ENCODE results near the gene CDH23. TPM values are rescaled to one million over a fixed set of nuclear protein-coding genes. Genes with fewer than 3 reads are reported as not detected.

CDH23 gene
- total RNA-seq, 6 donors from 2014 or later, result 4.7 to 29.3 (median 10.4) TPM

- Histone ChIP-seq H3K27me3 (no peaks in the 10 kb centered on the region), H3K27ac (no peak overlapping the region), H3K36me3 (peaks cover 0 to 5% (median 3%) of the 10 kb centered on the region in 4 donors), H3K4me1 (peaks cover 0 to 18% (median 10%) of the 10 kb centered on the region in 4 donors), H3K9me3 (no peaks in the 10 kb centered on the region), H3K4me3 (no peak overlapping the region)
- TF ChIP-seq POLR2AphosphoS5 (IDR thresholded peaks at IDR 0.05) (no peak), EP300 (IDR thresholded peaks at IDR 0.05) (no peak), POLR2A (IDR thresholded peaks at IDR 0.05) (no peak), CTCF (IDR thresholded peaks at IDR 0.05) (no peak)
- no peak for ATAC-seq (ENCODE audit: low FRiP score in 2 of 2)
- DNase-seq, result no peak
- WGBS, 2 donors, result 73 to 83% methylated on average over 7 to 13 of the region's 13 CpGs
Observed at GRCh38 chr10:71810048-71810750, 413.5 kb downstream of the CDH23 start.

GRCh38 chr10:71811351-71811750 is 414.6 kb downstream of the CDH23 start:
- H3K4me3 ChIP-seq, result no peak overlapping the region
- H3K9me3 ChIP-seq, result no peaks in the 10 kb centered on the region
- ATAC-seq (ENCODE audit: low FRiP score in 2 of 2) (no peak), DNase-seq (peak in 1 of 2 donors; percentile 72)
- 83 to 84% methylated on average over 16 to 18 of the region's 19 CpGs for WGBS, 2 donors
- peaks cover 0 to 8% (median 5%) of the 10 kb centered on the region in 4 donors for H3K4me1 ChIP-seq
- no peaks in the 10 kb centered on the region for H3K27me3 ChIP-seq
- TF ChIP-seq EP300 (IDR thresholded peaks at IDR 0.05), result no peak
- no peak for TF ChIP-seq CTCF (IDR thresholded peaks at IDR 0.05)
- no peak for TF ChIP-seq POLR2AphosphoS5 (IDR thresholded peaks at IDR 0.05)
- no peak for TF ChIP-seq POLR2A (IDR thresholded peaks at IDR 0.05)
- peaks cover 5 to 17% (median 11%) of the 10 kb centered on the region in 4 donors for H3K36me3 ChIP-seq
- H3K27ac ChIP-seq, result no peak overlapping the region

- no peak overlapping the region for H3K4me3 ChIP-seq
- 44 to 100% methylated on average over 1 to 20 of the region's 22 CpGs for WGBS, 2 donors
- no peaks in the 10 kb centered on the region for H3K9me3 ChIP-seq
- peaks cover 13 to 26% (median 20%) of the 10 kb centered on the region in 4 donors for H3K36me3 ChIP-seq
- H3K27ac ChIP-seq, result no peak overlapping the region
- TF ChIP-seq POLR2A (IDR thresholded peaks at IDR 0.05) (no peak), POLR2AphosphoS5 (IDR thresholded peaks at IDR 0.05) (no peak), CTCF (IDR thresholded peaks at IDR 0.05) (peak; percentile 84 to 92 (median 91)), EP300 (IDR thresholded peaks at IDR 0.05) (no peak)
- DNase-seq, result peak; percentile 65 to 96
- peak; percentile 79 to 83 for ATAC-seq (ENCODE audit: low FRiP score in 2 of 2)
- peaks cover 0 to 11% (median 4%) of the 10 kb centered on the region in 4 donors for H3K4me1 ChIP-seq
- no peaks in the 10 kb centered on the region for H3K27me3 ChIP-seq
Observed at GRCh38 chr10:71812016-71812912, 415.5 kb downstream of the CDH23 start.

GRCh38 chr10:71812913-71813590 is 416.3 kb downstream of the CDH23 start:
- Histone ChIP-seq H3K36me3 (peaks cover 21 to 34% (median 28%) of the 10 kb centered on the region in 4 donors), H3K27ac (no peak overlapping the region), H3K9me3 (no peaks in the 10 kb centered on the region), H3K27me3 (no peaks in the 10 kb centered on the region), H3K4me1 (peaks cover 0 to 11% (median 4%) of the 10 kb centered on the region in 4 donors), H3K4me3 (no peak overlapping the region)
- TF ChIP-seq CTCF (IDR thresholded peaks at IDR 0.05), result no peak
- TF ChIP-seq POLR2AphosphoS5 (IDR thresholded peaks at IDR 0.05), result no peak
- no peak for TF ChIP-seq POLR2A (IDR thresholded peaks at IDR 0.05)
- TF ChIP-seq EP300 (IDR thresholded peaks at IDR 0.05), result no peak
- 64 to 80% methylated on average over 3 to 11 of the region's 11 CpGs for WGBS, 2 donors
- DNase-seq (no peak), ATAC-seq (ENCODE audit: low FRiP score in 2 of 2) (no peak)

Measured in upper lobe of left lung (tissue), 6 donors.